Stimulated activated CD4-positive, alpha-beta T cell treated with anti-CD3 and anti-CD28 coated beads, TNF-alpha, amount 100 ng/mL, for 1 hour (primary cell): ENCODE data around the gene NAT14.
"Not testable (repeated sequence)": the region's sequence is repeated elsewhere in the genome, so short reads cannot be mapped to it uniquely, and the experiment has no call there.

ENCODE experiments used
- DNase-seq, 3 donors: peaks; one replicate each; pipeline ENCODE4 v3.0.0-alpha.2; 2020; ENCODE audit warnings: low read depth in 3 of 3, low spot score in 1 of 3

The NAT14 gene

DNA sequence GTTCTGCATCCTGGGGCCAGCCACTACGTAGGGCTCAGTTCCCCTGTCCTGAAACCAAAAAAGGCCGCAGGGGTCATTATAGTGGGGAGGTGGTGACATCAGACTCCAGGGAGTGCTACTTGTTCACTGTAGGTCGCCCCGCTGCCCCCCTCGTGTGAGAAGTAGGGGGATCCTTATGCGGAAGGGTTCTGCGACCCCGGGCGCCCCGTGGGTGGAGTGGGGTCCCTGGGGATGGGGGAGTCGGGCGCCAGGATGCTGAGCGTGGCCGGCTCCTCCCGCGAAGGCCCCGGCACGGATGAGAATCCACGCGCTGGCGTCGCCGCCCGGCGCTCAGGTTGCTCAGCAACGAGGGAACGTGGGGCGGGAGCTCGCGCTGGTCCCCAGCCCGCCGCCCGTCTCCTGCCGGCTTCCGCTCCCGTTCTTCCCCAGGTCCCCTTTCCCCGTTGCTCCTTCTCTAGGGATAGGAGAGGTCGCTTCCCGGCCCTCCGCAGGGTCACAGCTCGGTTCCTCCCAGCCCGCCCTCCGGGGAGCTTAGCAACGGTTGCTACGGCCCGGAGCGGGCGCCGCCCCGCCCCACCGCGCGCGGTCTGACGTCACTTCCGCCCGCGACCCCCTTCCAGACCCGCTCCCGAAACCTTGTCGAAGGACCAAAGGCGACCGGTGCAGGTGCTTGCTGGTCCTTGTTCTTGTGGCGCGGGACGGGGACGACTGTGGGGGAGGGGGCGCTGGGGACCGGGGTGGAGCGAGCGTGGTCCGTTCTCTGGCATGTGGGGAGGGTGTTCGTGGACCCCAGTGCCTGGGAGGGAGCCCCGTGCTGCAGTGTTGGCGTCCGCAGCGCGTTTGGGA lies at the start of gene NAT14:
TSS of gene NAT14 (plus strand) at position 596 of the 846 bp plus-strand sequence. CDS start 521 bp downstream, outside the sequence.
- peak in 1 of 3 donors; percentile 55 for DNase-seq

DNA sequence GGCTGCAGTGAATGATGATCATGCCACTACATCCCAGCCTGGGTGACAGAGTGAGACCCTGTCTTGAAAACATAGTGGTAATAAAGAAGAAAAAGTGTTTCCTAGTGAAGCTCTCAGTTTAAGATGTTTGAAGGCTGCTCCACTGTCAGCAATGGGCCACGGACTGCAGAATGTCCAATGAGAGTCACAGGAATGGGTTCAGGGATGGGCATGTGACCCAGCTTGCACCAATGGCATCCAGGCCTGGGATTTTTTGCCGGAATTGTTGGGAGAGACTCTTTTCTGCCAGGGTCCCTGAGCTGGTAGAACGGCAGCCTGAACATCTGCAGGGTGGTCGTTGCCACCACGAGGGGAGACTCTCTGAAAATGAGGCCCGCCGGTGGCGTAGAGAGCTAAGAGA lies 48.1 kb upstream of the NAT14 start:
- DNase-seq, result no peak

GRCh38 chr19:55437410-55437809 lies 47.6 kb upstream of the NAT14 start:
- DNase-seq, result no peak

- no peak for DNase-seq
These were observed 45.9 kb upstream of the NAT14 start for GRCh38 chr19:55439052-55439451.

DNA sequence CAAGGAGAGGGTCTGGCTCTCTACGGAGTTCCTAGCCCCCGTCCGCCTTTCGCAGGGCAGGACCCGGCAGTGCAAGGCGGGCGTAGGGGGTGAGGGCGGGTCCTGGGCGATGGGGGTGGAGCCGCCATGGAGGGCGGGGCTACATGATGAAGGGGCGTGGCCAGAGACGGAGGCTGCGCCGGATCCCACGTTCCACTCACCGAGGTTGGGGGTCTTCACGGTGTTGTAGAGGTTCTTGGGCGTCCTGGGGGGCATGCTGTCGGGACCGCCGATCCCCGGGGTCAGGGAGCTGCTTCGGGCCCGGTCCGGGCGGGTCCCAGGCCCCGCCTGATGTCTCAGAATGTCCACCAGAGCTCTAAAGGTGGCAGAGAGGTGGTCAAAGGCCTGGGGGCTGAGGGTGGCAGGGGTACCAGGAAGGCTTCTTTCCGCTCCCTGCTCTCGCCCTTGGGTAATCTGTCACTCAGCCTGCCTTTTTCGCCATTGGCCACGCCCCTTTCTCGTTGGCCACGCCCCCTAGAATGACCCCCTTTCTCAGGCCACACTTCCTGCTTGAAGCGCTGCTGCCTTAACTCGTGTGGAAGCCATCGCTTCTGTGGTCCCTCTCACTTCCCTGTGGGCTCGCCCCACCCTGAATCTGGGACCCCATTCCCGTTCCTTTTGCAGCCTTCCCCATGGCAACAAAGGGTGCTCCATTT lies 44.4 kb upstream of the NAT14 start:
- DNase-seq, result no peak

DNA sequence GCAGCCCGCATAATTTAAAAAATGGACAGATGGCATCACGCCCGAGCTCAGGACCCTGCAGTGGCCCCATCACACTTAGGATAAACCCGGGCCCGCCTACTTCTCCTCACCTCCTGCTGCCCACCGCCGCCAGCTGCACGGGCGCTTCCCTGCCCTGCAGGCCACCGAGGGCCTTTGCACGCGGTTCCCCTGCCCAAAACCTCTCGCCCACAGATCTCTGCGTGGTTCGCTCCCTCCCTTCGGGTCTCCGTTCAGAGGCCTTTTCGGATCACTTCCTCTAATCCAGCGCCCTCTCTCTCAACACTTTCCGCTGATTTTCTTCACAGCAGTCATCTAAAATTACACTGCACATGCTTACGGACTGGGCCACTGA lies 43.7 kb upstream of the NAT14 start:
- DNase-seq, result no peak

DNA sequence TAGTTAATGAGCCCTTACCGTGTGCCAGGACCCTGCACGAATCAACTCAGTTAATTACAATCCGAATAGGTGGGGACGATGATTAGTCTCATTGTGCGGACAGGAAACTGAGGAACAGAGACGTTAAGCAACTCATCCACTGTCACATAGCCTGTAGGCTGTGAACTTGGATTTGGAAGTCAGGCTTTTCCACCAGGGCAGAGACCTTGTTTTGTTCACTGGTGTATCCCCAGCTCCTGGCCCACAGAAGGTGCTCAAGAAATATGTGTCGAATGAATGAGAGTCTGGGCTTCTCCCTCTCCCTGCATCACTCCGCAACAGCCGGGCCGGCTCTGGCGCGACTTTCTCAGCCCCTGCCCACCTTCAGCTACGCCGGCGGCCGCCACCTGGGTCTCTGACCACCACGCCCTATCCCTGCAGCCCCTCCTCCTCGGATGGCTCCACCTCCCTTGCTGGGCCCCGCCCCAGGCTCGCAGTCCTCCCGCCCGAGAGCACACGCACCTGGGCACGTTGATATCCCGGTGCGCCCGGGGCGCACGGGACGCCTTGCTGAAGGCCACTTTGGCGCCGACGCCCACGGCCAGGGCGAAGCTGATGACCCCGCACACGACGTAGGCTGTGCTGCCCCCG lies 43.2 kb upstream of the NAT14 start:
- DNase-seq, result no peak

DNA sequence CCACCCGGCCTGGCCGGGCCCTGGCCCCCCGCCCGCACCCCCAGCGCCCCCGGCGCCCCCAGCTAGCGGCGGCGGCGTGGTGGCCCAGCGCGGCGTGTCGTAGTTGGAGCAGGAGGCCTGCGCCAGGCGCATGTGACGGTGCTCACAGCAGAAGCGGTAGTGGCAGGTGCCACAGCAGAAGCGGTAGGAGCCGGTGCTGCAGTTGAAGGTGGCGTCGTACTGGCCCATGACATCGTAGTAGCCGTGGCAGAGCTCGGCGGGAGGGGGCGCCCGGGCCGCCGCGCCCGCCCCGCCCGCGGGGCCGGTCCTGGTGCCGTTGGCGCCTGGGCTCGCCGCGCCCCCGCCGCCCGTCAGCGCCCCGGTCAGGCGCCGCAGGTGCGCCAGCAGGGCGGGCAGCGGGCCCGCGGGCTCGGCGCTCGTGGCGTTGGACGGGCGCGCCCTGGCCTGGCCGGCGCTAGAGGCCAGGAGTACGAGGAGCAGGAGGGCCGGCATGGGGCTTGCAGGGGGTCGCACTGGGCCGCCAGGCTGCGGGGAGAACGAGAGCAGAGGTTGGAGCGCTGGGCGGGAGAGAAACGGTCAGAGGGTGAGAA lies 42.5 kb upstream of the NAT14 start:
- no peak for DNase-seq

GRCh38 chr19:55443045-55443823 lies 41.8 kb upstream of the NAT14 start, which contains the start of gene SHISA7:
SHISA7 (minus strand) TSS chr19:55443300; CDS start chr19:55442863, 437 bp downstream.
- DNase-seq, result no peak

DNA sequence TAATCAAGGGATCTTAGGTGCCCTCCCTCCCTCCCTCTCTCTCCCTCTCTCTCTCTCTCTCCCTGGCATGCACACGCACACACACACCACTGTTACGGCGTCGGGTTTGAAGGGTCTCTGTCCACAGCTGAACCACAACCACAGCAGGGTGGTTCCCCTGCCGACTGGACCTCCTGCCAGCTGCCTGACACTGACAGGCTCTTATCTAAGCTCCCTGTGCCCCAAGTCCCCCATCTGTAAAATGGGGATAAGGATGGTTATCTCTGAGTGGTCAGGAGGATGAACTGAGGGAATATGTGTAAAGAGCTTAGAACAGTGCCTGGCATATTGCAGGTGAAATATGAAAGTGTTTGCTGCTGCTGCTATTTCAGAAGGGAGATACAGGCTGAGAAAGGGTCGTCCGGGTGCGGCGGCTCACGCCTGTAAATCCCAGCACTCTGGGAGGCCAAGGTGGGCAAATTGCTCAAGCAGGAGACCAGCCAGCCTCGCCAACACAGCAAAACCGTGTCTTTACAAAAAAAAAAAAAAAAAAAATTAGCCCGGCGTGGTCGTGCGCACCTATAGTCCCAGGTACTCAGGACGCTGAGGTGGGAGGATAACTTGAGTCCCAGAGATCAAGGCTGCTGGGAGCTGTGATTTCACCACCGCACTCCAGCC lies 41.0 kb upstream of the NAT14 start:
- no peak for DNase-seq

- DNase-seq, result no peak
These were observed 40.3 kb upstream of the NAT14 start for GRCh38 chr19:55444646-55445045.

DNA sequence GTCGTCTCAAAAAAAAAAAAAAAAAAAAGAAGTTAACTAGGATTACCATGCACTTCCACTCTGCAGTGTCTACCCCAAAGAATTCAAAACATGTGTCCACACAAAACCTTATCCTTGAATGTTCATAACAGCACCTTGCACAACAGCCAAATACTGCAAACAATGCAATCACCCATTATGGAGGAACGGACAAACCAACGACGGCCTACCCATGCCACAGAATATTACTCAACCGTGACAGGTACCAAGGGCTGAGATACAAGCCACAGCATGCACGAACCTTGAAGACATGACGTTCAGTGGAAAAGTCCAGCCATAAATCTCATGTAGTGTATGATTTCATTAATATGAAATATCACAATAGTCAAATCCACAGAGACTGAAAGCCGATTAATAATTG lies 38.9 kb upstream of the NAT14 start:
- DNase-seq, result no peak

DNA sequence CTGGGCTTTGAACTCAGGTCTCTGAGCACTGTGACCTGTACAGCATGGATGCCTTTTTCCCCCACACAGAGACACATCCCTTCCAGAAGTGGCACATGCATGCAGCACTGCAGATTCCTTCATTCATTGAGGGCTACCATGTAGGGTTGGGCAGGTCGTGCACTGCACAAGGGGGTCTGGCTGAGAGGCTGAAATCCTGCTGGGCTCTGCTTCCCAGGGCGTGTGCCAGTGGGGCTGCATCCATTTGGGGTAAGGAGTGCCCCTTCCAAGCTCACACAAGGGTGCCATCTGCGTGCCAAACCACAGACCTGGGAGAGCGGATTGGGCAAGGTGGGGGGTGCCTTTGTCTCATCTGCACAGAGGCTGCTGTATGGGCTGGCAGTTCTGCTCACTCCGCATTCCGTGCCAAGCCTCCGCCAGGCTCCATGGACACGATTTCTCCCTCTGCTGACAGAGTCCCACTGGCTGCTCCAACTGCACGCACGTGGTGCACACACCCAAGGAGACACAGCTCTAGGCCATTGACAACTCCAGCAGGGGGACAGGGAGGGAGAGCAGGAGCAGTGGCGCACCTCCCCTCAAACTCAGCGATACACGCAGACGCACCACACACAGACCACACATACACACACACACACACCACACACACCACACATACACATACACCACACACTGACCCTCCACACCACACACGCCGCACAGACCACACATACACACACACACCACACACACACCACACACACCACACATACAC lies 37.4 kb upstream of the NAT14 start:
- DNase-seq, result no peak

DNA sequence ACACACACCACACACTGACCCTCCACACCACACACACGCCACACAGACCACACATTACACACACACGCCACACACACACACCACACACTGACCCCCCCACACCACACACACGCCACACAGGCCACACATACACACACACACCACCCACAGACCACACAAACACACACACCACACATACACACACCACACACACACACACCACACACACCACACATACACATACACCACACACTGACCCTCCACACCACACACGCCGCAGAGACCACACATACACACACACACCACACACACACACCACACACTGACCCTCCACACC lies 36.9 kb upstream of the NAT14 start:
- DNase-seq, result not testable (repeated sequence)

- no peak for DNase-seq
These were observed 35.5 kb upstream of the NAT14 start for GRCh38 chr19:55449469-55449868.

- DNase-seq, result no peak
These were observed 33.6 kb upstream of the NAT14 start for GRCh38 chr19:55451163-55451964.

DNA sequence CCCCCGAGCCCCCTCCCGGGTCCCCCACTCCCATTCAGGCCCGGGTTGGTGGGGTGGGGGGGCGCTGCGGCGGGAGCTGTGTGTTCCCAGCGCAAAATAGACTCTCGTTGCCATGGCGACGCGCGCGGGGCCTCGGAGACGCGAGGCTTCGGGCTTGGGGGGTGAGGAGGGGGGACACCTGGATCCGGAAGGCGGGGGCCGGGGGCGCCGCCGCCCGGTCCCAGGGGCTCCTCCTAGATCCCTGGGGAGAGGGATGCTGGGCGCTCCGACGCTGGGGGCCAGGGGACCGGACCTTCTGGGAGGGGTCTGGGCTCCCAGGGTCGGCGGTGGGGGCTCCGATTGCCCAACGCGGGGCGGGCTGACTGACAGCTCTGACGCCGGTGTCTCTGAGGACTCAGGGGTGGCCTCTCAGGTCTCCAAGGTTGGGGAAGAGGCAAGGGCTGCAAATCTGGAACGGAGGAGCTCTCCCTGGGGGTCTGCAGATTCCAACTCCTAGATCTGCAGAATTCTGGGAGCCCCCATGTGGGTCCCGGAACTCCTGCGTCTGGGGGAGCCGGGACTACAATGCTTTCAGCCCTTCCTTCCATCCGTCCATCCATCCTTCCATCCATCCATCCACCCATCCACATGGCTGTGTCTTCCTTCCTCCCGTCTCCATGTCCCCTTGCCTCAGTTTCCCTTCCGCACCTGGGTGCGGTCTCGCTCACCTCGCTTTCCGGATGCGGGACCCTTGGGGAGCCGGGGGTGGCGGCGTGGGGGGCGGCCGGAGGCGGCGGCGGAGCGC lies 32.8 kb upstream of the NAT14 start:
- no peak for DNase-seq

DNA sequence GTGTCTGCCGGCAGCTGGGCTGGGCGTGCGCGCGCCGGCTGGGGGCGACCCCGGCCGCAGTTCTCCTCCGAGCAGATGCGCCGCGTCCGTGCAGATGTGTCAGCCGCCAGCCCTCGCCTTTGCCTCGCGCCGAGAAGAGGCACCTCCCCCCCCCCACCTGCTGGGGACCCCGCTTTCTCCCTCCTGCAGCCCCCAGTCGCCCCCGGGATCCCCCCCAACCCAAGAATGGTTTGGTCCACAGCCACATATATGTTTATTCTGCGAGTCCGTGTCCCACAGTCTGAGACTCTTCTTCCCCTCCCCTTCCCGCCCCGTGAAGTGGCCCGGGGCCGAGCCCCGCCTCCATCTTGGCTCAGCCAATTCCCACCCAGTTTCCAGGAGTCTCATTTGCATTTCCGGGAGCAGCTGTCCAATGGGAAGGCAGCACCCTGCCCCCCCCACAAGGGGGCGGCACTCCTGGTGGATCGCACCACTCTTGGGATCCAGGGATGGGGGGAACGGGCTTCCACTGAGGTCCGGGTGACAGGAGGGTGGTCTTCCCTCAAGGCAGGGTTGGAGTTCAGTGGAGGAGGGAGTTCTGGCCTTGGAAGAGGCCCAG lies 32.1 kb upstream of the NAT14 start:
- DNase-seq, result no peak
